RWPE2 (cell line): Measurements from ENCODE around the gene CRABP2.
A peak's percentile ranks its signal among the peaks of the same experiment; 100 is the strongest.

ENCODE experiments used
- ATAC-seq: fragments of 200-7000 bp; cut with Tn5 transposase; 3 replicates; pipeline ENCODE4 v1.9.1; 2021; ENCODE audit warnings: low read depth
- DNase-seq: peaks from one replicate; pipeline ENCODE4 v3.0.0-alpha.2; 2020; ENCODE audit warnings: low spot score
- H3K27ac ChIP-seq: fragments of 450-650 bp; 2 replicates; pipeline ENCODE4 v1.5.1; 2017; ENCODE audit warnings: mild to moderate bottlenecking; ENCODE audit not compliant: poor library complexity, severe bottlenecking
- H3K27me3 ChIP-seq: fragments of 250-450 bp; sonication (Bioruptor Pico); 2 replicates; pipeline ENCODE4 v1.5.1; 2021; ENCODE audit warnings: mild to moderate bottlenecking, moderate library complexity; ENCODE audit not compliant: insufficient read depth, poor library complexity, severe bottlenecking
- H3K36me3 ChIP-seq: fragments of 250-450 bp; sonication (Bioruptor Pico); 2 replicates; pipeline ENCODE4 v1.5.1; 2020; ENCODE audit warnings: low read depth, mild to moderate bottlenecking, moderate library complexity
- H3K4me1 ChIP-seq: fragments of 250-450 bp; sonication (Bioruptor Pico); 2 replicates; pipeline ENCODE4 v1.5.1; 2021; ENCODE audit warnings: mild to moderate bottlenecking, moderate library complexity; ENCODE audit not compliant: insufficient read depth, poor library complexity, severe bottlenecking
- H3K4me3 ChIP-seq: fragments of 250-450 bp; sonication (Bioruptor Pico); 2 replicates; pipeline ENCODE4 v1.5.1; 2021; ENCODE audit warnings: mild to moderate bottlenecking, moderate library complexity; ENCODE audit not compliant: severe bottlenecking
- H3K9me3 ChIP-seq: fragments of 250-450 bp; sonication (Bioruptor Pico); 2 replicates; pipeline ENCODE4 v1.5.1; 2021; ENCODE audit warnings: mild to moderate bottlenecking, moderate library complexity; ENCODE audit not compliant: severe bottlenecking
- CTCF ChIP-seq: fragments of 450-650 bp; IDR thresholded peaks from one replicate; pipeline ENCODE4 v1.5.1; 2017; ENCODE audit warnings: mild to moderate bottlenecking, moderate library complexity; ENCODE audit not compliant: poor library complexity, severe bottlenecking

The CRABP2 gene

GRCh38 chr1:156721535-156721934 is 16.2 kb upstream of the CRABP2 start:
- no peak overlapping the region for H3K27ac ChIP-seq
- no peaks in the 10 kb centered on the region for H3K9me3 ChIP-seq
- no peak for TF ChIP-seq CTCF
- peaks cover 8% of the 10 kb centered on the region for H3K4me1 ChIP-seq
- no peak for DNase-seq
- ATAC-seq = no peak
- H3K4me3 ChIP-seq = no peak overlapping the region
- no peaks in the 10 kb centered on the region for H3K27me3 ChIP-seq
- peaks cover 47% of the 10 kb centered on the region for H3K36me3 ChIP-seq

GRCh38 chr1:156721131-156721530 is 15.7 kb upstream of the CRABP2 start:
- Histone ChIP-seq H3K9me3 (no peaks in the 10 kb centered on the region), H3K27me3 (no peaks in the 10 kb centered on the region), H3K27ac (no peak overlapping the region), H3K36me3 (peaks cover 43% of the 10 kb centered on the region), H3K4me3 (no peak overlapping the region), H3K4me1 (peaks cover 8% of the 10 kb centered on the region)
- DNase-seq (no peak), ATAC-seq (no peak)
- TF ChIP-seq CTCF = no peak

- DNase-seq = no peak
Observed at GRCh38 chr1:156717351-156717750, 12.0 kb upstream of the CRABP2 start.

GRCh38 chr1:156714830-156715229 is 9.4 kb upstream of the CRABP2 start:
- Histone ChIP-seq H3K9me3 (no peaks in the 10 kb centered on the region), H3K27ac (no peak overlapping the region), H3K4me3 (no peak overlapping the region), H3K36me3 (no peaks in the 10 kb centered on the region), H3K27me3 (no peaks in the 10 kb centered on the region), H3K4me1 (peaks cover 25% of the 10 kb centered on the region)
- DNase-seq (no peak), ATAC-seq (no peak)
- no peak for TF ChIP-seq CTCF

More at GRCh38 chr1:156717351-156717750, 12.0 kb upstream of the CRABP2 start:
- no peak for ATAC-seq
- Histone ChIP-seq H3K4me3 (no peak overlapping the region), H3K4me1 (peaks cover 12% of the 10 kb centered on the region), H3K36me3 (peaks cover 7% of the 10 kb centered on the region), H3K9me3 (no peaks in the 10 kb centered on the region), H3K27ac (no peak overlapping the region), H3K27me3 (no peaks in the 10 kb centered on the region)
- TF ChIP-seq CTCF = no peak

- no peaks in the 10 kb centered on the region for H3K9me3 ChIP-seq
- no peak for TF ChIP-seq CTCF
- H3K36me3 ChIP-seq = no peaks in the 10 kb centered on the region
- peak overlapping the region; percentile 35 for H3K27ac ChIP-seq
- DNase-seq (no peak), ATAC-seq (peak; percentile 2; the same call in 1 of the 3 replicates)
- H3K4me3 ChIP-seq = no peak overlapping the region
- no peaks in the 10 kb centered on the region for H3K27me3 ChIP-seq
- peaks cover 30% of the 10 kb centered on the region for H3K4me1 ChIP-seq
Observed at GRCh38 chr1:156712626-156713025, 7.2 kb upstream of the CRABP2 start.
